B cell (primary cell): Measurements from ENCODE around the gene HLA-DMB. TPM values are rescaled to one million over a fixed set of nuclear protein-coding genes. Genes with fewer than 3 reads are reported as not detected.

ENCODE experiments used
- ATAC-seq: fragments of 200-7000 bp; cut with Tn5 transposase; one replicate; pipeline ENCODE4 v1.10.0; 2021; ENCODE audit warnings: low read depth, mild to moderate bottlenecking, moderate number of reproducible peaks, moderate library complexity
- CTCF ChIA-PET: fragments of 350-600 bp; sonication (Branson Sonifier 250); formaldehyde crosslinking; loops from one replicate; lab custom pipeline; 2021; ENCODE audit warnings: antibody characterized with exemption, inconsistent platforms; lab: Charles Lee
- POLR2A ChIA-PET: fragments of 350-600 bp; sonication (Branson Sonifier 250); formaldehyde crosslinking; loops from one replicate; lab custom pipeline; 2021; ENCODE audit warnings: antibody characterized with exemption; lab: Charles Lee
- DNase-seq: peaks from one replicate; pipeline ENCODE4 v3.0.0; 2013
- H2AFZ ChIP-seq: 2 replicates; pipeline ENCODE4 v1.6.1; 2012; ENCODE audit warnings: mild to moderate bottlenecking, low read depth, low read length; ENCODE audit not compliant: insufficient read depth, poor library complexity, severe bottlenecking
- H3K27ac ChIP-seq, 2 donors: 1 replicate in 1 of 2; 2 replicates in 1 of 2; pipeline ENCODE4 v1.5.1; 2012 to 2013; ENCODE audit warnings: low read length in 2 of 2, mild to moderate bottlenecking in 2 of 2, moderate library complexity in 1 of 2
- H3K27me3 ChIP-seq, 4 experiments: fragments of 200-600 bp in 1 of 4; sonication (generic) in 1 of 4; replicated peaks in 1 of 4; 1 replicate in 2 of 4; 2 replicates in 2 of 4; pipeline versions ENCODE4 v1.6.1 to v1.7.0; 2013 to 2016; ENCODE audit warnings: low read length in 3 of 4, mild to moderate bottlenecking in 2 of 4, mixed read lengths in 1 of 4, moderate library complexity in 1 of 4; ENCODE audit not compliant: insufficient read depth in 4 of 4, control insufficient read depth in 3 of 4; ENCODE audit errors: control extremely low read depth in 1 of 4
- H3K36me3 ChIP-seq, 2 experiments: replicated peaks in 1 of 2; 1 replicate in 1 of 2; 2 replicates in 1 of 2; pipeline versions ENCODE4 v1.6.1 to v1.7.1; 2013; ENCODE audit warnings: low read length in 1 of 2; ENCODE audit not compliant: insufficient read depth in 2 of 2, control insufficient read depth in 1 of 2; ENCODE audit errors: control extremely low read depth in 1 of 2, extremely low read depth in 1 of 2
- H3K4me1 ChIP-seq, 2 donors: fragments of 200-600 bp in 1 of 2; sonication (generic) in 1 of 2; 1 replicate in 1 of 2; 2 replicates in 1 of 2; pipeline versions ENCODE4 v1.5.1 to v1.6.1; 2013 to 2017; ENCODE audit warnings: low read length in 2 of 2; ENCODE audit not compliant: control insufficient read depth in 2 of 2, insufficient read depth in 2 of 2
- H3K4me2 ChIP-seq: replicated peaks from 2 replicates; pipeline ENCODE3; 2012; ENCODE audit warnings: mild to moderate bottlenecking, low read depth, low read length; ENCODE audit not compliant: poor library complexity, severe bottlenecking
- H3K4me3 ChIP-seq, 5 experiments: fragments of 200-600 bp in 1 of 5; sonication (generic) in 1 of 5; 1 replicate in 3 of 5; 2 replicates in 2 of 5; pipeline versions ENCODE4 v1.5.1 to v1.7.0; 2011 to 2016; ENCODE audit warnings: low read length in 4 of 5, mild to moderate bottlenecking in 4 of 5, low read depth in 2 of 5, control low read depth in 1 of 5, moderate library complexity in 1 of 5; ENCODE audit not compliant: insufficient read depth in 1 of 5; ENCODE audit errors: control extremely low read depth in 1 of 5, extremely low read depth in 1 of 5
- H3K79me2 ChIP-seq: fragments of 200-600 bp; sonication (generic); one replicate; pipeline ENCODE4 v1.6.0; 2016; ENCODE audit warnings: low read length; ENCODE audit not compliant: control insufficient read depth, insufficient read depth
- H3K9ac ChIP-seq: fragments of 200-600 bp; sonication (generic); 2 replicates; pipeline ENCODE4 v1.6.1; 2017; ENCODE audit warnings: mild to moderate bottlenecking, low read length, moderate library complexity
- H3K9me3 ChIP-seq, 3 donors: one replicate each; pipeline versions ENCODE4 v1.6.1 to v1.7.1; 2013; ENCODE audit warnings: low read length in 2 of 3; ENCODE audit not compliant: control insufficient read depth in 2 of 3, insufficient read depth in 1 of 3; ENCODE audit errors: control extremely low read depth in 1 of 3
- H4K20me1 ChIP-seq: 2 replicates; pipeline ENCODE4 v1.6.0; 2012; ENCODE audit warnings: mild to moderate bottlenecking, low read length; ENCODE audit not compliant: insufficient read depth, control insufficient read depth, poor library complexity, severe bottlenecking
- H3K27ac Mint-ChIP-seq: one replicate; pipeline ENCODE4 v1.8.0; 2021; ENCODE audit warnings: mixed read lengths
- H3K27me3 Mint-ChIP-seq: one replicate; pipeline ENCODE4 v1.8.0; 2021; ENCODE audit warnings: mixed read lengths
- H3K4me1 Mint-ChIP-seq: one replicate; pipeline ENCODE4 v1.8.0; 2021; ENCODE audit warnings: mixed read lengths
- H3K4me3 Mint-ChIP-seq: one replicate; pipeline ENCODE4 v1.8.0; 2021; ENCODE audit warnings: mixed read lengths
- H3K9me3 Mint-ChIP-seq: one replicate; pipeline ENCODE4 v1.8.0; 2022; ENCODE audit warnings: mixed read lengths; ENCODE audit not compliant: insufficient read depth
- CTCF ChIP-seq: fragments of 200-600 bp; IDR thresholded peaks from one replicate; pipeline ENCODE4 v1.8.0; 2022; ENCODE audit warnings: antibody characterized with exemption, mild to moderate bottlenecking
- EZH2 ChIP-seq: IDR thresholded peaks from 2 replicates; pipeline ENCODE4 v1.6.1; 2012; ENCODE audit warnings: borderline replicate concordance, low read depth, mild to moderate bottlenecking, moderate library complexity, low read length; ENCODE audit not compliant: insufficient read depth, poor library complexity, severe bottlenecking
- WGBS: methylation state at CpG from one replicate; pipeline ENCODE4 v1.1.5; 2013; ENCODE audit warnings: missing lambda C conversion rate; ENCODE audit not compliant: insufficient coverage; 5-methylcytosine and 5-hydroxymethylcytosine counted together
- intact Hi-C: fragments of 100-400 bp; cut with micrococcal nuclease; formaldehyde crosslinking; loops from one replicate; pipeline ENCODE4 v1.10.0; 2022
- polyA plus RNA-seq: library from polyadenylated mRNA; depleted of rRNA; stranded (reverse); fragments of >200 nt; gene quantifications from 2 replicates; pipeline ENCODE4 v1.2.3, GENCODE V29; 2012
- total RNA-seq, 2 donors: library from RNA; stranded (reverse); fragments of 120-200 nt in 1 of 2; gene quantifications; 1 replicate in 1 of 2; 2 replicates in 1 of 2; pipeline versions ENCODE4 v1.2.3 to v1.2.4, GENCODE V29; 2013 to 2022

Gene HLA-DMB
- total and polyA plus RNA-seq, 2 donors (not counting 1 experiment from before 2014, with no cell fraction given), result 593 to 656 TPM

GRCh38 chr6:32983964-32984621, 43.3 kb upstream of the HLA-DMB start:
- peak overlapping the region; percentile 45 for H3K4me2 ChIP-seq
- H3K4me1 ChIP-seq, result peaks cover 17 to 19% of the 10 kb centered on the region in 2 donors
- H2AFZ ChIP-seq, result no peak overlapping the region
- Mint-ChIP-seq H3K9me3 (no peaks in the 10 kb centered on the region), H3K4me1 (peaks cover 35% of the 10 kb centered on the region), H3K4me3 (no peak overlapping the region), H3K27me3 (no peaks in the 10 kb centered on the region), H3K27ac (peak overlapping the region; percentile 74)
- H3K9ac ChIP-seq, result no peak overlapping the region
- peaks cover 15% of the 10 kb centered on the region for H3K79me2 ChIP-seq
- ChIA-PET CTCF (interaction anchor here (0.6 to 28.4 kb wide), 67 partner anchors 9 to 805 kb away, joined by 3 to 822 read pairs (median 5); partner anchors contain the start of genes B3GALT4, BRD2, HLA-DMA and HLA-DMB), POLR2A (interaction anchor here (0.6 to 6.4 kb wide), 13 partner anchors 12 to 264 kb away, joined by 3 to 92 read pairs (median 5); partner anchors contain the start of genes BRD2, HLA-DMA, HLA-DMB and TAP2)
- H4K20me1 ChIP-seq, result peaks cover 23% of the 10 kb centered on the region
- H3K4me3 ChIP-seq, result no peak overlapping the region
- DNase-seq, result no peak
- H3K9me3 ChIP-seq, result no peaks in the 10 kb centered on the region
- WGBS, result 0% methylated on average over 1 of the region's 3 CpGs
- ATAC-seq, result no peak
- peak overlapping the region in 1 of 2 donors; percentile 60 for H3K27ac ChIP-seq
- H3K27me3 ChIP-seq, result no peaks in the 10 kb centered on the region
- intact Hi-C loops, result loop anchor here (1.0 to 10.0 kb wide), 8 partner anchors 11 to 569 kb away; partner anchors contain the start of genes HLA-DMA, HLA-DMB and TAP2
- no peak for TF ChIP-seq CTCF
- TF ChIP-seq EZH2, result no peak
- H3K36me3 ChIP-seq, result peaks cover 2 to 45% of the 10 kb centered on the region in 2 experiments

GRCh38 chr6:32983493-32983848, 42.6 kb upstream of the HLA-DMB start:
- Mint-ChIP-seq H3K9me3 (no peaks in the 10 kb centered on the region), H3K27ac (peak overlapping the region; percentile 74), H3K27me3 (no peaks in the 10 kb centered on the region), H3K4me3 (no peak overlapping the region), H3K4me1 (peaks cover 39% of the 10 kb centered on the region)
- no peak overlapping the region for H2AFZ ChIP-seq
- 100% methylated on average over 1 of the region's 1 CpG for WGBS
- DNase-seq (no peak), ATAC-seq (no peak)
- peaks cover 25% of the 10 kb centered on the region for H4K20me1 ChIP-seq
- peak overlapping the region in 1 of 2 donors; percentile 56 for H3K27ac ChIP-seq
- no peak overlapping the region for H3K4me3 ChIP-seq
- peaks cover 2 to 51% of the 10 kb centered on the region in 2 experiments for H3K36me3 ChIP-seq
- H3K27me3 ChIP-seq, result no peaks in the 10 kb centered on the region
- intact Hi-C loops, result loop anchor here (10.0 kb wide), 1 partner anchor 569 kb away; no protein-coding TSS in a partner anchor
- no peak overlapping the region for H3K9ac ChIP-seq
- TF ChIP-seq EZH2 (no peak), CTCF (no peak)
- H3K4me1 ChIP-seq, result peaks cover 17 to 19% of the 10 kb centered on the region in 2 donors
- H3K79me2 ChIP-seq, result peaks cover 21% of the 10 kb centered on the region
- ChIA-PET POLR2A (interaction anchor here (1.6 to 6.4 kb wide), 5 partner anchors 11 to 89 kb away, joined by 3 to 92 read pairs (median 9); partner anchors contain the start of gene HLA-DMB), CTCF (interaction anchor here (1.0 to 28.4 kb wide), 24 partner anchors 13 to 564 kb away, joined by 3 to 822 read pairs (median 15); partner anchors contain the start of genes BRD2, HLA-DMA, HLA-DMB and PSMB9)
- H3K4me2 ChIP-seq, result no peak overlapping the region
- no peaks in the 10 kb centered on the region for H3K9me3 ChIP-seq
